NCI-H774 (cell line): ENCODE data around the gene KCNG2.

Experiments used
- DNase-seq: peaks from one replicate; lab custom pipeline; 2025; lab: John Stamatoyannopoulos, UW

The KCNG2 gene

GRCh38 chr18:79941473-79942119, 143.9 kb downstream of the KCNG2 start:
- no peak for DNase-seq

GRCh38 chr18:79942211-79942610, 144.5 kb downstream of the KCNG2 start:
- DNase-seq = no peak

GRCh38 chr18:79942786-79943607, 145.3 kb downstream of the KCNG2 start:
- no peak for DNase-seq

GRCh38 chr18:79943608-79944125, 145.9 kb downstream of the KCNG2 start:
- no peak for DNase-seq

- DNase-seq = no peak
Observed at GRCh38 chr18:79944126-79944731, 146.5 kb downstream of the KCNG2 start.

GRCh38 chr18:79944746-79945117, 147.0 kb downstream of the KCNG2 start:
- DNase-seq = no peak

- no peak for DNase-seq
Observed at GRCh38 chr18:79945118-79946042, 147.6 kb downstream of the KCNG2 start.

- no peak for DNase-seq
Observed at GRCh38 chr18:79947054-79947755, 149.5 kb downstream of the KCNG2 start.

GRCh38 chr18:79947881-79948610, 150.3 kb downstream of the KCNG2 start:
- no peak for DNase-seq

GRCh38 chr18:79948719-79949411, 151.1 kb downstream of the KCNG2 start:
- no peak for DNase-seq
